AG04449 (cell line): ENCODE results near the gene KCP.

Source experiments
- CTCF ChIA-PET: fragments of 350-600 bp; formaldehyde crosslinking; extraction: SDS; loops from one replicate; lab custom pipeline; 2021; ENCODE audit warnings: antibody characterized with exemption; lab: Yijun Ruan, JAX
- POLR2A ChIA-PET: fragments of 400-600, 350-600 bp; formaldehyde crosslinking; extraction: SDS; loops from one replicate; lab custom pipeline; 2020; ENCODE audit warnings: antibody characterized with exemption, inconsistent platforms; lab: Yijun Ruan, JAX
- DNase-seq: peaks from one replicate; pipeline ENCODE4 v3.0.0-alpha.2; 2010; ENCODE audit warnings: low read depth, low spot score
- H3K4me3 ChIP-seq: 2 replicates; pipeline ENCODE4 v1.5.1; 2011; ENCODE audit warnings: low read depth, mild to moderate bottlenecking, control low read depth, low read length
- CTCF ChIP-seq: IDR thresholded peaks from one replicate; pipeline ENCODE4 v1.5.1; 2011; ENCODE audit warnings: mild to moderate bottlenecking, moderate library complexity, low read length, control low read depth, inconsistent platforms; ENCODE audit not compliant: insufficient read depth; ENCODE audit errors: missing control alignments

KCP gene

DNA sequence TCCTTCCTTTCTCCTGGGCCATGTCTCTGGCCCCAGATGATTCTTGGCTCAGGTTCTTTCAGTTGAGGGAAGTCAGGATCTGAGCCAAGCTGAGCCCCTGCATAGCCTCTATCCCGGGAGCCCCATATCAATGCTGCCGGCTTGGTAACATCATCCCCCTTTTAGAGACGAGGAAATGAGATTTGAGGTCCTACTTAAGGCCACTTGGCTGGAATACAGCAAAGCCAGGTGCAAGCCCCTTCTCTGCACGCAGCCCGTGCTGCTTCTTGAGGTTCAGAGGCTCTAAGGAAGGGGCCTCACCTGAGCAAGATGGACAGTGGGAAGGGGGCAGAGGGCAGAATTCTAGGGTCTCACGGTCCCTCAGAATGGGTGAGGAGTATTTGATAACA is 24.8 kb upstream of the KCP start:
- ChIA-PET POLR2A (no interaction called here), CTCF (no interaction called here)
- no peak for DNase-seq
- TF ChIP-seq CTCF: no peak
- H3K4me3 ChIP-seq: no peak overlapping the region

- TF ChIP-seq CTCF: no peak
- no peak for DNase-seq
- H3K4me3 ChIP-seq: no peak overlapping the region
- POLR2A ChIA-PET: no interaction called here
- CTCF ChIA-PET: no interaction called here
Observed at GRCh38 chr7:128934361-128935341, 24.1 kb upstream of the KCP start.

- ChIA-PET CTCF (interaction anchor here (0.9 to 1.3 kb wide), 2 partner anchors 20 to 158 kb away, joined by 3 read pairs; no protein-coding TSS in a partner anchor), POLR2A (no interaction called here)
- no peak overlapping the region for H3K4me3 ChIP-seq
- DNase-seq: no peak
- TF ChIP-seq CTCF: no peak
Observed at GRCh38 chr7:128933180-128933891, 22.8 kb upstream of the KCP start.

DNA sequence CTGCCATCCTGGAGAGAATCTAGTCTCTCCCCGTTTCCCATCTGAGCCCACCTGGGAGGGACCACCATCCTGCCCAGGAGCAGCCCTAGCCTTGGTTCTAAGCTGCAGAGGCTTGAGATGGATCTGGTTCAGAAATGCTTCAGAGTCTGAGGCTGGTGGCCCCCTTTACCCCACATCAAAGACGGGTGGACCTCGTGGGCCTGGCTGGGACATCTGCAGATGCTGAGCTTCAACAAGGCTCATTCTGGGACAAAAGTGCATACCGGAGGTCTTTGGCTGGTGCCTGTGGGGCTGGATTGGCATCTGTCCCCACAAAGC is 22.3 kb upstream of the KCP start:
- no peak for TF ChIP-seq CTCF
- CTCF ChIA-PET: interaction anchor here (0.9 to 1.3 kb wide), 2 partner anchors 21 to 159 kb away, joined by 3 read pairs; no protein-coding TSS in a partner anchor
- POLR2A ChIA-PET: no interaction called here
- H3K4me3 ChIP-seq: no peak overlapping the region
- no peak for DNase-seq

- DNase-seq: no peak
- H3K4me3 ChIP-seq: no peak overlapping the region
- no peak for TF ChIP-seq CTCF
- ChIA-PET POLR2A (no interaction called here), CTCF (interaction anchor here (0.9 to 1.4 kb wide), 3 partner anchors 21 to 232 kb away, joined by 3 to 6 read pairs (median 3); no protein-coding TSS in a partner anchor)
Observed at GRCh38 chr7:128931965-128932861, 21.7 kb upstream of the KCP start.
